SK-N-SH treated with all-trans-retinoic acid at 6 μM for 48 hours (cell line): ENCODE data around the gene TAF1A.

Experiments used
- ATAC-seq: fragments of 200-7000 bp; cut with Tn5 transposase; 3 replicates; pipeline ENCODE4 v1.9.1; 2020; ENCODE audit warnings: mild to moderate bottlenecking, moderate library complexity
- ARNTL ChIP-seq: fragments of 450-650 bp; formaldehyde crosslinking; IDR thresholded peaks from 2 replicates; pipeline ENCODE4 v1.5.0; 2020; ENCODE audit warnings: low read depth, mild to moderate bottlenecking, moderate library complexity, borderline replicate concordance
- BACH2 ChIP-seq: fragments of 250-450 bp; sonication (Bioruptor Pico); IDR thresholded peaks from 2 replicates; pipeline ENCODE4 v1.9.0; 2021; ENCODE audit warnings: mild to moderate bottlenecking, borderline replicate concordance
- ESRRG ChIP-seq: fragments of 250-450 bp; sonication (Bioruptor Pico); IDR thresholded peaks from 2 replicates; pipeline ENCODE4 v1.6.1; 2021; ENCODE audit warnings: mild to moderate bottlenecking
- GLIS3 ChIP-seq: fragments of 250-450 bp; sonication (Bioruptor Pico); IDR thresholded peaks from 2 replicates; pipeline ENCODE4 v1.5.0; 2020; ENCODE audit warnings: mild to moderate bottlenecking, moderate library complexity
- ISL1 ChIP-seq: fragments of 250-450 bp; sonication (Bioruptor Pico); IDR thresholded peaks from 2 replicates; pipeline ENCODE4 v2.1.2; 2022; ENCODE audit warnings: mild to moderate bottlenecking, moderate library complexity
- OSR1 ChIP-seq: fragments of 250-450 bp; sonication (Bioruptor Pico); IDR thresholded peaks from 2 replicates; pipeline ENCODE4 v1.8.0; 2022; ENCODE audit warnings: moderate library complexity, mild to moderate bottlenecking, inconsistent platforms
- PPARA ChIP-seq: fragments of 250-450 bp; sonication (Bioruptor Pico); IDR thresholded peaks from 2 replicates; pipeline ENCODE4 v1.5.0; 2020; ENCODE audit warnings: mild to moderate bottlenecking, borderline replicate concordance
- RARB ChIP-seq: fragments of 250-450 bp; sonication (Bioruptor Pico); IDR thresholded peaks from 2 replicates; pipeline ENCODE4 v1.8.0; 2021; ENCODE audit warnings: mild to moderate bottlenecking, moderate library complexity
- SNAI2 ChIP-seq: fragments of 250-450 bp; sonication (Bioruptor Pico); IDR thresholded peaks from 2 replicates; pipeline ENCODE4 v1.5.0; 2020; ENCODE audit warnings: mild to moderate bottlenecking, moderate library complexity
- TCF4 ChIP-seq: fragments of 250-450 bp; sonication (Bioruptor Pico); IDR thresholded peaks from 2 replicates; pipeline ENCODE4 v1.8.0; 2021; ENCODE audit warnings: mild to moderate bottlenecking, moderate library complexity, borderline replicate concordance
- ZC3H10 ChIP-seq: fragments of 250-450 bp; sonication (Bioruptor Pico); IDR thresholded peaks from 2 replicates; pipeline ENCODE4 v1.5.1; 2021; ENCODE audit warnings: mild to moderate bottlenecking, moderate library complexity
- ZFP3 ChIP-seq: fragments of 250-450 bp; sonication (Bioruptor Pico); IDR thresholded peaks from 2 replicates; pipeline ENCODE4 v1.5.0; 2020; ENCODE audit warnings: mild to moderate bottlenecking, moderate library complexity
- ZFP30 ChIP-seq: fragments of 450-650 bp; formaldehyde crosslinking; IDR thresholded peaks from 2 replicates; pipeline ENCODE4 v1.5.0; 2022; ENCODE audit warnings: mild to moderate bottlenecking, moderate library complexity
- ZNF565 ChIP-seq: fragments of 450-650 bp; formaldehyde crosslinking; conservative IDR thresholded peaks from 2 replicates; pipeline ENCODE4 v1.5.0; 2020; ENCODE audit warnings: low read depth, mild to moderate bottlenecking, moderate library complexity
- ZNF70 ChIP-seq: fragments of 450-650 bp; formaldehyde crosslinking; IDR thresholded peaks from 2 replicates; pipeline ENCODE4 v1.5.0; 2020; ENCODE audit warnings: mild to moderate bottlenecking, moderate library complexity
- ZNF8 ChIP-seq: fragments of 450-650 bp; formaldehyde crosslinking; IDR thresholded peaks from 2 replicates; pipeline ENCODE4 v1.5.0; 2020; ENCODE audit warnings: mild to moderate bottlenecking, moderate library complexity
- TF ChIP-seq, protein P1 (sequence below): fragments of 250-450 bp; sonication (Bioruptor Pico); IDR thresholded peaks from 2 replicates; pipeline ENCODE4 v1.5.0; 2020; ENCODE audit warnings: mild to moderate bottlenecking, moderate library complexity
- TF ChIP-seq, protein P2 (sequence below): fragments of 250-450 bp; sonication (Bioruptor Pico); IDR thresholded peaks from 2 replicates; pipeline ENCODE4 v1.5.1; 2021; ENCODE audit warnings: mild to moderate bottlenecking, moderate library complexity
- TF ChIP-seq, protein P3 (sequence below): fragments of 250-450 bp; sonication (Bioruptor Pico); IDR thresholded peaks from 2 replicates; pipeline ENCODE4 v1.5.1; 2020; ENCODE audit warnings: low read depth, mild to moderate bottlenecking, moderate library complexity
- TF ChIP-seq, protein P4 (sequence below): fragments of 250-450 bp; sonication (Bioruptor Pico); IDR thresholded peaks from 2 replicates; pipeline ENCODE4 v1.8.0; 2021; ENCODE audit warnings: low read depth, mild to moderate bottlenecking, moderate library complexity, borderline replicate concordance

The TAF1A gene

DNA sequence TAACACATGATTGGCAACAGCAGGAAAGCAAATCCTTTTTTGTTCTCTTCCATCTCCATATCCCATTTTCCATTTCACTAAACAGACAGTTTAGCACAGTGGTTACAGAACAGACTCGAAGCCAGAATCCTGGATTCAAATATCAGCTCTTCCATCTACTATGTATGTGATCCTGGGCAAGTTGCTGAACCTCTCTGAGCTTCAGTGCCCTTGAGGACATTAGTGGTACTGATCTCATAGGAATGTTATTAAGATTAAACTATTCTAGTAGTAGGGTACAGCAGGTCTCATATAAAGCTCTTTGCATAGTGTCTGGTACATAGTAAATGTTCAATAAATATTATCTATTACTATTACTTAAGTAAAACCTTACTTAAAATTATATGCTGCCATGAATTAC is 28.1 kb downstream of the TAF1A start:
- no peak for TF ChIP-seq TCF4
- TF ChIP-seq PPARA (CRISPR knock-in tag) = no peak
- no peak for TF ChIP-seq ESRRG (CRISPR knock-in tag)
- no peak for TF ChIP-seq ARNTL (CRISPR knock-in tag)
- no peak for TF ChIP-seq ZNF70 (CRISPR knock-in tag)
- TF ChIP-seq ZNF8 = no peak
- no peak for TF ChIP-seq OSR1 (CRISPR knock-in tag)
- TF ChIP-seq, protein P1, sequence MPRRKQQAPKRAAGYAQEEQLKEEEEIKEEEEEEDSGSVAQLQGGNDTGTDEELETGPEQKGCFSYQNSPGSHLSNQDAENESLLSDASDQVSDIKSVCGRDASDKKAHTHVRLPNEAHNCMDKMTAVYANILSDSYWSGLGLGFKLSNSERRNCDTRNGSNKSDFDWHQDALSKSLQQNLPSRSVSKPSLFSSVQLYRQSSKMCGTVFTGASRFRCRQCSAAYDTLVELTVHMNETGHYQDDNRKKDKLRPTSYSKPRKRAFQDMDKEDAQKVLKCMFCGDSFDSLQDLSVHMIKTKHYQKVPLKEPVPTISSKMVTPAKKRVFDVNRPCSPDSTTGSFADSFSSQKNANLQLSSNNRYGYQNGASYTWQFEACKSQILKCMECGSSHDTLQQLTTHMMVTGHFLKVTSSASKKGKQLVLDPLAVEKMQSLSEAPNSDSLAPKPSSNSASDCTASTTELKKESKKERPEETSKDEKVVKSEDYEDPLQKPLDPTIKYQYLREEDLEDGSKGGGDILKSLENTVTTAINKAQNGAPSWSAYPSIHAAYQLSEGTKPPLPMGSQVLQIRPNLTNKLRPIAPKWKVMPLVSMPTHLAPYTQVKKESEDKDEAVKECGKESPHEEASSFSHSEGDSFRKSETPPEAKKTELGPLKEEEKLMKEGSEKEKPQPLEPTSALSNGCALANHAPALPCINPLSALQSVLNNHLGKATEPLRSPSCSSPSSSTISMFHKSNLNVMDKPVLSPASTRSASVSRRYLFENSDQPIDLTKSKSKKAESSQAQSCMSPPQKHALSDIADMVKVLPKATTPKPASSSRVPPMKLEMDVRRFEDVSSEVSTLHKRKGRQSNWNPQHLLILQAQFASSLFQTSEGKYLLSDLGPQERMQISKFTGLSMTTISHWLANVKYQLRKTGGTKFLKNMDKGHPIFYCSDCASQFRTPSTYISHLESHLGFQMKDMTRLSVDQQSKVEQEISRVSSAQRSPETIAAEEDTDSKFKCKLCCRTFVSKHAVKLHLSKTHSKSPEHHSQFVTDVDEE (CRISPR knock-in tag) = no peak
- TF ChIP-seq, protein P2, sequence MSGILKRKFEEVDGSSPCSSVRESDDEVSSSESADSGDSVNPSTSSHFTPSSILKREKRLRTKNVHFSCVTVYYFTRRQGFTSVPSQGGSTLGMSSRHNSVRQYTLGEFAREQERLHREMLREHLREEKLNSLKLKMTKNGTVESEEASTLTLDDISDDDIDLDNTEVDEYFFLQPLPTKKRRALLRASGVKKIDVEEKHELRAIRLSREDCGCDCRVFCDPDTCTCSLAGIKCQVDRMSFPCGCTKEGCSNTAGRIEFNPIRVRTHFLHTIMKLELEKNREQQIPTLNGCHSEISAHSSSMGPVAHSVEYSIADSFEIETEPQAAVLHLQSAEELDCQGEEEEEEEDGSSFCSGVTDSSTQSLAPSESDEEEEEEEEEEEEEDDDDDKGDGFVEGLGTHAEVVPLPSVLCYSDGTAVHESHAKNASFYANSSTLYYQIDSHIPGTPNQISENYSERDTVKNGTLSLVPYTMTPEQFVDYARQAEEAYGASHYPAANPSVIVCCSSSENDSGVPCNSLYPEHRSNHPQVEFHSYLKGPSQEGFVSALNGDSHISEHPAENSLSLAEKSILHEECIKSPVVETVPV = no peak
- TF ChIP-seq ZFP3 (CRISPR knock-in tag) = no peak
- TF ChIP-seq ZC3H10 (CRISPR knock-in tag) = no peak
- TF ChIP-seq, protein P3, sequence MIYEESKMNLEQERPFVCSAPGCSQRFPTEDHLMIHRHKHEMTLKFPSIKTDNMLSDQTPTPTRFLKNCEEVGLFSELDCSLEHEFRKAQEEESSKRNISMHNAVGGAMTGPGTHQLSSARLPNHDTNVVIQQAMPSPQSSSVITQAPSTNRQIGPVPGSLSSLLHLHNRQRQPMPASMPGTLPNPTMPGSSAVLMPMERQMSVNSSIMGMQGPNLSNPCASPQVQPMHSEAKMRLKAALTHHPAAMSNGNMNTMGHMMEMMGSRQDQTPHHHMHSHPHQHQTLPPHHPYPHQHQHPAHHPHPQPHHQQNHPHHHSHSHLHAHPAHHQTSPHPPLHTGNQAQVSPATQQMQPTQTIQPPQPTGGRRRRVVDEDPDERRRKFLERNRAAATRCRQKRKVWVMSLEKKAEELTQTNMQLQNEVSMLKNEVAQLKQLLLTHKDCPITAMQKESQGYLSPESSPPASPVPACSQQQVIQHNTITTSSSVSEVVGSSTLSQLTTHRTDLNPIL (CRISPR knock-in tag) = no peak
- TF ChIP-seq RARB = no peak
- TF ChIP-seq GLIS3 (CRISPR knock-in tag) = no peak
- no peak for TF ChIP-seq ZNF565 (CRISPR knock-in tag)
- ATAC-seq = peak; percentile 46; the same call in 1 of the 3 replicates

DNA sequence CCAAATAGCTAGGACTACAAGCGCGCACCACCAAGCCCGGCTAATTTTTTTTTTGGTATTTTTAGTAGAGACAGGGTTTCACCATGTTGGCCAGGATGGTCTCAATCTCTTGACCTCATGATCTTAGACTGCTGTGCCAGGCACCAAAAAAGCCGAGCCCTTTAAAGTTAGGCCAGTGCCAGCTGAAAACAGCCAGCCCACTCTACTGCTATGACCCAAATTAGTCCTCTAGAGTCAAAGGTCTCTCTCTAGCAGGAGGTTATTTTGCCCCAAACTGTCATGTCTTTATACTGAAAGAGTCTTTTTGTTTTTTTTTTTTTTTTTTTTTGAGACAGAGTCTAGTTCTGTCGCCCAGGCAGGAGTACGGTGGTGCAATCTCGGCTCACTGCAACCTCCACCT is 32.2 kb downstream of the TAF1A start:
- TF ChIP-seq BACH2 (no peak), TCF4 (no peak), PPARA (CRISPR knock-in tag) (no peak), ZFP30 (no peak), GLIS3 (CRISPR knock-in tag) (no peak), ISL1 (CRISPR knock-in tag) (no peak), ESRRG (CRISPR knock-in tag) (no peak), SNAI2 (no peak), ARNTL (CRISPR knock-in tag) (no peak)
- TF ChIP-seq, protein P3 (CRISPR knock-in tag) = no peak
- TF ChIP-seq, protein P1 (CRISPR knock-in tag) = no peak
- TF ChIP-seq, protein P4, sequence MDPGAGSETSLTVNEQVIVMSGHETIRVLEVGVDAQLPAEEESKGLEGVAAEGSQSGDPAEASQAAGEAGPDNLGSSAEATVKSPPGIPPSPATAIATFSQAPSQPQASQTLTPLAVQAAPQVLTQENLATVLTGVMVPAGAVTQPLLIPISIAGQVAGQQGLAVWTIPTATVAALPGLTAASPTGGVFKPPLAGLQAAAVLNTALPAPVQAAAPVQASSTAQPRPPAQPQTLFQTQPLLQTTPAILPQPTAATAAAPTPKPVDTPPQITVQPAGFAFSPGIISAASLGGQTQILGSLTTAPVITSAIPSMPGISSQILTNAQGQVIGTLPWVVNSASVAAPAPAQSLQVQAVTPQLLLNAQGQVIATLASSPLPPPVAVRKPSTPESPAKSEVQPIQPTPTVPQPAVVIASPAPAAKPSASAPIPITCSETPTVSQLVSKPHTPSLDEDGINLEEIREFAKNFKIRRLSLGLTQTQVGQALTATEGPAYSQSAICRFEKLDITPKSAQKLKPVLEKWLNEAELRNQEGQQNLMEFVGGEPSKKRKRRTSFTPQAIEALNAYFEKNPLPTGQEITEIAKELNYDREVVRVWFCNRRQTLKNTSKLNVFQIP (CRISPR knock-in tag) = no peak
- TF ChIP-seq, protein P2 = no peak
- ATAC-seq = no peak
